Lower leg skin (tissue), 3 donors: Measurements from ENCODE around the gene RAB11FIP4.

Experiments used
- POLR2A ChIP-seq, 2 donors: fragments of 450-650 bp; IDR thresholded peaks; one replicate each; pipeline ENCODE4 v1.6.1; 2016 to 2017; ENCODE audit warnings: antibody characterized with exemption in 2 of 2, mild to moderate bottlenecking in 1 of 2, moderate library complexity in 1 of 2
- TF ChIP-seq, protein P1 (sequence below), 3 donors: fragments of 450-650 bp; IDR thresholded peaks; one replicate each; pipeline ENCODE4 v1.5.1; 2016; ENCODE audit warnings: antibody characterized with exemption in 3 of 3, mild to moderate bottlenecking in 3 of 3, moderate library complexity in 2 of 3

DNA sequence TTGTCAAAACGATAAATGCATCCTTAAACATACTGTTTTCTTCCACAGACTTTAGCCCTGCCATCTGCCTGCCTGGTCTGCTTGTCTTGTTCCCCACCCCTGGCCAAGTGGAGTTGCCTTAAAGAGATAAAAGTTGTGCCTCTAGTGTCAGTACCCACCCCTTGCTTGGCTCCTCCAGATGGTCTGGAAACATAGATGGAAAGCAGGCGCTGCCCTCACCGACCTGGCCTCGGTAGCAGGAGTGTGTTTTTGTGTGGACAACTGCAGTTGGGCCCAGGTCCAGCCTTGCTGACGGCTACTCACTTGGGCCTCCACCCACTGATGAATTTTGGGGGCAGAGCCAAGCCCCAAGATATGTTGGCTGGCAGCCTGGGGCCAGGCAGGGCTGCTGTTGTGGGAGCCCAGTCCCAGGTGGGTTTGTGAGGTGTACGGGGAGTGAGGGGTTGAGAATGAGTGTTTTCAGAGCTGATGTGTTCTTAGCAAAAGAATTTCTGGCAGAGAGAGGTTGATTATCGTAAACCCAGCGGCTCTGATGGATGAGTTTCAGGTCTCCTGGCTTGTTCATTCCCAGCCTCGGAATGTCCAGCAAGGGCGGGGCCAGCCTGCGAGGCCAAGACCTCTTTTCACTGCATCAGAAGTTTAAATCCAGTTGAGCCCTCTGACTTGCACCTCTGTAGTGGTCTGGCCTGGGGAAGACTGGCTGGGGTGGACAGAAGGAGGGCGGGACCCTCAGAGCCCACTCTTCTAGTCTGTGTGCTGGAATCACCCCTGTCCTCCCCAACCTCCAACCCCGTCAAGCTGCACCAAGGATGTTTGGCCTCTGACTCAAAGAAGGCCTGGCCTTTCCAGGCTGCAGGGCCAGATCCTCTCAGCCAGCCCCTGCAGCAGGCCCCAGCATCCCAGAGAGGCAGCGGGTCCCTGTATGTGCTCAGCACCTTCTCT is 179.7 kb downstream of the RAB11FIP4 start:
- no peak for TF ChIP-seq POLR2A (IDR thresholded peaks at IDR 0.05)
- TF ChIP-seq, protein P1, sequence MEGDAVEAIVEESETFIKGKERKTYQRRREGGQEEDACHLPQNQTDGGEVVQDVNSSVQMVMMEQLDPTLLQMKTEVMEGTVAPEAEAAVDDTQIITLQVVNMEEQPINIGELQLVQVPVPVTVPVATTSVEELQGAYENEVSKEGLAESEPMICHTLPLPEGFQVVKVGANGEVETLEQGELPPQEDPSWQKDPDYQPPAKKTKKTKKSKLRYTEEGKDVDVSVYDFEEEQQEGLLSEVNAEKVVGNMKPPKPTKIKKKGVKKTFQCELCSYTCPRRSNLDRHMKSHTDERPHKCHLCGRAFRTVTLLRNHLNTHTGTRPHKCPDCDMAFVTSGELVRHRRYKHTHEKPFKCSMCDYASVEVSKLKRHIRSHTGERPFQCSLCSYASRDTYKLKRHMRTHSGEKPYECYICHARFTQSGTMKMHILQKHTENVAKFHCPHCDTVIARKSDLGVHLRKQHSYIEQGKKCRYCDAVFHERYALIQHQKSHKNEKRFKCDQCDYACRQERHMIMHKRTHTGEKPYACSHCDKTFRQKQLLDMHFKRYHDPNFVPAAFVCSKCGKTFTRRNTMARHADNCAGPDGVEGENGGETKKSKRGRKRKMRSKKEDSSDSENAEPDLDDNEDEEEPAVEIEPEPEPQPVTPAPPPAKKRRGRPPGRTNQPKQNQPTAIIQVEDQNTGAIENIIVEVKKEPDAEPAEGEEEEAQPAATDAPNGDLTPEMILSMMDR (IDR thresholded peaks at IDR 0.05), result no peak
